GM23338 (cell line): ENCODE results near the gene ZNF841. TPM values are rescaled to one million over a fixed set of nuclear protein-coding genes. Genes with fewer than 3 reads are reported as not detected.

ENCODE experiments used
- ATAC-seq: fragments of 200-7000 bp; cut with Tn5 transposase; 3 replicates; pipeline ENCODE4 v1.9.1; 2020
- DNase-seq: peaks from one replicate; pipeline ENCODE4 v3.0.0-alpha.2; 2015; ENCODE audit warnings: low spot score
- H2AFZ ChIP-seq: fragments of 200-600 bp; sonication (generic); 2 replicates; pipeline ENCODE4 v1.8.0; 2016; ENCODE audit warnings: antibody characterized with exemption, mild to moderate bottlenecking, moderate library complexity
- H3F3A ChIP-seq: fragments of 200-600 bp; sonication (generic); replicated peaks from 2 replicates; pipeline ENCODE4 v1.8.0; 2017; ENCODE audit warnings: antibody characterized with exemption, mixed run types, low read depth
- H3K27ac ChIP-seq: fragments of 200-600 bp; sonication (generic); 2 replicates; pipeline ENCODE4 v1.6.1; 2016; ENCODE audit warnings: low read depth
- H3K27me3 ChIP-seq: fragments of 200-600 bp; sonication (generic); 2 replicates; pipeline ENCODE4 v1.8.0; 2016; ENCODE audit warnings: mild to moderate bottlenecking, mixed run types, moderate library complexity; ENCODE audit not compliant: insufficient read depth
- H3K36me3 ChIP-seq: fragments of 200-600 bp; sonication (generic); 2 replicates; pipeline ENCODE4 v1.8.0; 2016; ENCODE audit warnings: mild to moderate bottlenecking; ENCODE audit not compliant: insufficient read depth
- H3K4me1 ChIP-seq: fragments of 200-600 bp; sonication (generic); 2 replicates; pipeline ENCODE4 v1.8.0; 2016; ENCODE audit warnings: mild to moderate bottlenecking, moderate library complexity; ENCODE audit not compliant: insufficient read depth
- H3K4me2 ChIP-seq: fragments of 200-600 bp; sonication (generic); 2 replicates; pipeline ENCODE4 v1.7.1; 2017; ENCODE audit warnings: mixed run types
- H3K4me3 ChIP-seq: fragments of 200-600 bp; sonication (generic); 2 replicates; pipeline ENCODE4 v1.6.1; 2016; ENCODE audit warnings: mixed run types
- H3K79me2 ChIP-seq: fragments of 200-600 bp; sonication (generic); replicated peaks from 2 replicates; pipeline ENCODE4 v1.8.0; 2017; ENCODE audit warnings: mild to moderate bottlenecking; ENCODE audit not compliant: insufficient read depth
- H3K9me2 ChIP-seq: fragments of 200-600 bp; sonication (generic); 2 replicates; pipeline ENCODE4 v1.8.0; 2017; ENCODE audit not compliant: insufficient read depth
- H4K20me1 ChIP-seq: fragments of 200-600 bp; sonication (generic); replicated peaks from 2 replicates; pipeline ENCODE4 v1.8.0; 2017; ENCODE audit warnings: mild to moderate bottlenecking; ENCODE audit not compliant: insufficient read depth
- H3K27ac Mint-ChIP-seq: 2 replicates; pipeline ENCODE4 v1.8.0; 2020; ENCODE audit warnings: inconsistent platforms, mild to moderate bottlenecking, moderate library complexity, mixed read lengths
- H3K27me3 Mint-ChIP-seq: 3 replicates; pipeline ENCODE4 v1.8.0; 2022; ENCODE audit warnings: low read depth, mild to moderate bottlenecking, moderate library complexity, mixed read lengths, inconsistent platforms; ENCODE audit not compliant: insufficient read depth, poor library complexity
- H3K36me3 Mint-ChIP-seq: 3 replicates; pipeline ENCODE4 v1.8.0; 2021; ENCODE audit warnings: low read depth, mild to moderate bottlenecking, inconsistent platforms, moderate library complexity, mixed read lengths
- H3K4me1 Mint-ChIP-seq: 3 replicates; pipeline ENCODE4 v1.8.0; 2020; ENCODE audit warnings: mild to moderate bottlenecking, inconsistent platforms, mixed read lengths
- H3K4me3 Mint-ChIP-seq: 3 replicates; pipeline ENCODE4 v1.8.0; 2021; ENCODE audit warnings: moderate library complexity, mild to moderate bottlenecking, inconsistent platforms, mixed read lengths
- H3K9me3 Mint-ChIP-seq: 3 replicates; pipeline ENCODE4 v1.8.0; 2020; ENCODE audit warnings: moderate library complexity, mild to moderate bottlenecking, inconsistent platforms, mixed read lengths
- CREB1 ChIP-seq: fragments of 250-450 bp; sonication (Bioruptor Pico); IDR thresholded peaks from 2 replicates; pipeline ENCODE4 v1.5.0; 2020; ENCODE audit warnings: low read depth, mild to moderate bottlenecking, moderate library complexity
- EZH2 ChIP-seq: fragments of 200-600 bp; sonication (generic); IDR thresholded peaks from one replicate; pipeline ENCODE4 v1.8.0; 2017; ENCODE audit warnings: antibody characterized with exemption, mild to moderate bottlenecking, low read depth; ENCODE audit not compliant: unreplicated experiment
- EZH2phosphoT487 ChIP-seq: fragments of 200-600 bp; sonication (generic); IDR thresholded peaks from one replicate; pipeline ENCODE4 v1.8.1; 2018; ENCODE audit warnings: antibody characterized with exemption; ENCODE audit not compliant: unreplicated experiment
- JUNB ChIP-seq: IDR thresholded peaks from one replicate; pipeline ENCODE4 v1.6.1; 2016; ENCODE audit warnings: antibody characterized with exemption; ENCODE audit not compliant: unreplicated experiment
- NANOG ChIP-seq: IDR thresholded peaks from 2 replicates; pipeline ENCODE4 v1.6.1; 2016; ENCODE audit warnings: antibody characterized with exemption, borderline replicate concordance
- POLR2AphosphoS5 ChIP-seq: IDR thresholded peaks from 2 replicates; pipeline ENCODE4 v1.6.1; 2016; ENCODE audit warnings: antibody characterized with exemption, low read depth
- STAT1 ChIP-seq: IDR thresholded peaks from one replicate; pipeline ENCODE4 v1.6.1; 2016; ENCODE audit warnings: antibody characterized with exemption; ENCODE audit not compliant: unreplicated experiment
- ZNF114 ChIP-seq: fragments of 250-450 bp; sonication (Bioruptor Pico); IDR thresholded peaks from 2 replicates; pipeline ENCODE4 v1.5.0; 2020; ENCODE audit warnings: mild to moderate bottlenecking, moderate library complexity
- ZNF331 ChIP-seq: fragments of 250-450 bp; sonication (Bioruptor Pico); IDR thresholded peaks from 2 replicates; pipeline ENCODE4 v1.5.0; 2020; ENCODE audit warnings: low read depth, mild to moderate bottlenecking, moderate library complexity
- long read RNA-seq: library from polyadenylated mRNA; unstranded; transcript quantifications from one replicate; pipeline ENCODE4 v2.0.0, GENCODE V29; 2020; ENCODE audit not compliant: unreplicated experiment
- polyA plus RNA-seq: library from polyadenylated mRNA; unstranded; fragments of >200 nt; fragmentation: Nextera tagmentation; extraction: Ambion mirVana; gene quantifications from 2 replicates; pipeline ENCODE4 v1.2.1, GENCODE V29; 2016
- total RNA-seq: library from RNA; depleted of rRNA; stranded (reverse); fragments of >200 nt; shearing (Covaris generic); gene quantifications from 2 replicates; pipeline ENCODE4 v1.2.3, GENCODE V29; 2014; rRNA removed
- TF ChIP-seq, protein P1 (sequence below): IDR thresholded peaks from 2 replicates; pipeline ENCODE4 v1.6.1; 2016; ENCODE audit warnings: antibody characterized with exemption
- TF ChIP-seq, protein P2 (sequence below): fragments of 250-450 bp; sonication (Bioruptor Pico); IDR thresholded peaks from 2 replicates; pipeline ENCODE4 v1.5.0; 2020; ENCODE audit warnings: mild to moderate bottlenecking, moderate library complexity
- TF ChIP-seq, protein P3 (sequence below), 2 experiments: fragments of 200-600 bp in 1 of 2; sonication (generic) in 1 of 2; conservative IDR thresholded peaks; 2 replicates each; pipeline versions ENCODE4 v1.5.1 to v1.6.1; 2016 to 2017; ENCODE audit warnings: antibody characterized with exemption in 2 of 2, low read depth in 2 of 2, mild to moderate bottlenecking in 2 of 2, moderate library complexity in 1 of 2

The ZNF841 gene
- total RNA-seq = 12.8 and 20.0 TPM in 2 replicates
- polyA plus RNA-seq = 3.8 and 5.3 TPM in 2 replicates
- long read RNA-seq, partial matches to known transcripts = 0 of 1 reads
- long read RNA-seq, other reads (novel, unspliced or antisense) = 1 of 1 reads

DNA sequence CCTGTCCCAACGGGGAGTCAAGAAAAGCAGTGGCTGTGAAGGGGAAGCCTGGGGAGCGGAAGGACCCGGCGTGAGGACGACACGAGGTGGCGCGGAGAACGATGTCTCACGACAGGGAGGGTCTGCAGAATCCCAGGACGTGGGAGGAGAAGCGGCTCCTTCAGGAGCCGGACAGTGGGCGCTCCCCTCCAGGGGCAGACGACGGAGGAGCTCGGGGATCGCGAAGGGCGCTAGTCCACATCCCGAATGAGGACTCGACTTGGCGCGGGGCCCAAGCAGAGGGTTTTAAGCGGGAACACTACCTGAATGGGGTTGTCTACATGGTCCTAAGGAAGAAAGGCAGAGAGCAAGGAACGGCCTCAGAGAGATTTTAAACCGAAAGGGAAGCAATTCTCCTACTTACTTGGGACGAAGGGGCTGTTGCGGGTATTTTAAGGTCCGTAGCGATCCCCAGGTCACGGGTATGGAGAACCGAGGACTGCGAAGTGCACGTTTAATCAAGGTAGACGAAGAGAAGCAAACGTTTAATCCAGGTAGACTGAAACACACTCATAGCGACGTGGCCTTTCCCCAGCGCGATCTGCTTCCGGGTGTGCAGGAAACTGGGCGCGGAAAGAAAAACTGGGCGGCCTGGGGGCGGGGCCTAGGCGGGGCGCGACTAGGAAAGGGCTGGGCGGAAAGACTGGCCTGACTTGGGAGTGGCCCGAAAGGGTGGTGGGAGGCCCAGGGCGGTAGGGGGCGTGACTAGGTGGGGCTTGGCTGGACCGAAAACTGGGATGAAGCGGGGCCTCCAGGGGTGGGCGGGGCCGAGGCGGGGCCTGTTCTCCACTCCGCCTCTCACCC lies at the start of gene ZNF841:
Gene ZNF841 (minus strand): TSS at position 594 of the 843 bp plus-strand sequence. CDS start 10,964 bp downstream, outside the sequence.
- Mint-ChIP-seq H3K4me3 (peak within 1 kb of the TSS; percentile 91), H3K9me3 (peaks cover 49% of the 10 kb centered on the region), H3K4me1 (peaks cover 8% of the 10 kb centered on the region; the same call in 2 of the 3 replicates), H3K27ac (peak within 1 kb of the TSS; percentile 82), H3K27me3 (peaks cover 10% of the 10 kb centered on the region), H3K36me3 (peaks cover 46% of the 10 kb centered on the region)
- H3K27ac ChIP-seq = peak within 1 kb of the TSS; percentile 80
- peak within 1 kb of the TSS; percentile 100 for H3K4me2 ChIP-seq
- H4K20me1 ChIP-seq = peaks cover 20% of the 10 kb centered on the region
- 0 out of 2 replicates have a peak, but pooled peaks cover 3% of the 10 kb centered on the region for H3F3A ChIP-seq
- H3K9me2 ChIP-seq = no peaks in the 10 kb centered on the region
- no peaks in the 10 kb centered on the region for H3K4me1 ChIP-seq
- H3K79me2 ChIP-seq = peaks cover 49% of the 10 kb centered on the region
- H3K27me3 ChIP-seq = peaks cover 4% of the 10 kb centered on the region; the same call in 1 of the 2 replicates
- peaks cover 4% of the 10 kb centered on the region; the same call in 1 of the 2 replicates for H3K36me3 ChIP-seq
- peak within 1 kb of the TSS; percentile 94 for H3K4me3 ChIP-seq
- peak; percentile 98 for DNase-seq
- ATAC-seq = peak; percentile 99
- peak within 1 kb of the TSS; percentile 99 for H2AFZ ChIP-seq
- TF ChIP-seq, protein P1, sequence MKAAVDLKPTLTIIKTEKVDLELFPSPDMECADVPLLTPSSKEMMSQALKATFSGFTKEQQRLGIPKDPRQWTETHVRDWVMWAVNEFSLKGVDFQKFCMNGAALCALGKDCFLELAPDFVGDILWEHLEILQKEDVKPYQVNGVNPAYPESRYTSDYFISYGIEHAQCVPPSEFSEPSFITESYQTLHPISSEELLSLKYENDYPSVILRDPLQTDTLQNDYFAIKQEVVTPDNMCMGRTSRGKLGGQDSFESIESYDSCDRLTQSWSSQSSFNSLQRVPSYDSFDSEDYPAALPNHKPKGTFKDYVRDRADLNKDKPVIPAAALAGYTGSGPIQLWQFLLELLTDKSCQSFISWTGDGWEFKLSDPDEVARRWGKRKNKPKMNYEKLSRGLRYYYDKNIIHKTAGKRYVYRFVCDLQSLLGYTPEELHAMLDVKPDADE = peak; percentile 35; the same call in 1 of the 2 replicates
- TF ChIP-seq POLR2AphosphoS5 (peak; percentile 72), STAT1 (no peak), EZH2 (no peak), JUNB (no peak), NANOG (no peak), ZNF331 (CRISPR knock-in tag) (no peak), CREB1 (CRISPR knock-in tag) (no peak), EZH2phosphoT487 (no peak), ZNF114 (CRISPR knock-in tag) (no peak)
- TF ChIP-seq, protein P2, sequence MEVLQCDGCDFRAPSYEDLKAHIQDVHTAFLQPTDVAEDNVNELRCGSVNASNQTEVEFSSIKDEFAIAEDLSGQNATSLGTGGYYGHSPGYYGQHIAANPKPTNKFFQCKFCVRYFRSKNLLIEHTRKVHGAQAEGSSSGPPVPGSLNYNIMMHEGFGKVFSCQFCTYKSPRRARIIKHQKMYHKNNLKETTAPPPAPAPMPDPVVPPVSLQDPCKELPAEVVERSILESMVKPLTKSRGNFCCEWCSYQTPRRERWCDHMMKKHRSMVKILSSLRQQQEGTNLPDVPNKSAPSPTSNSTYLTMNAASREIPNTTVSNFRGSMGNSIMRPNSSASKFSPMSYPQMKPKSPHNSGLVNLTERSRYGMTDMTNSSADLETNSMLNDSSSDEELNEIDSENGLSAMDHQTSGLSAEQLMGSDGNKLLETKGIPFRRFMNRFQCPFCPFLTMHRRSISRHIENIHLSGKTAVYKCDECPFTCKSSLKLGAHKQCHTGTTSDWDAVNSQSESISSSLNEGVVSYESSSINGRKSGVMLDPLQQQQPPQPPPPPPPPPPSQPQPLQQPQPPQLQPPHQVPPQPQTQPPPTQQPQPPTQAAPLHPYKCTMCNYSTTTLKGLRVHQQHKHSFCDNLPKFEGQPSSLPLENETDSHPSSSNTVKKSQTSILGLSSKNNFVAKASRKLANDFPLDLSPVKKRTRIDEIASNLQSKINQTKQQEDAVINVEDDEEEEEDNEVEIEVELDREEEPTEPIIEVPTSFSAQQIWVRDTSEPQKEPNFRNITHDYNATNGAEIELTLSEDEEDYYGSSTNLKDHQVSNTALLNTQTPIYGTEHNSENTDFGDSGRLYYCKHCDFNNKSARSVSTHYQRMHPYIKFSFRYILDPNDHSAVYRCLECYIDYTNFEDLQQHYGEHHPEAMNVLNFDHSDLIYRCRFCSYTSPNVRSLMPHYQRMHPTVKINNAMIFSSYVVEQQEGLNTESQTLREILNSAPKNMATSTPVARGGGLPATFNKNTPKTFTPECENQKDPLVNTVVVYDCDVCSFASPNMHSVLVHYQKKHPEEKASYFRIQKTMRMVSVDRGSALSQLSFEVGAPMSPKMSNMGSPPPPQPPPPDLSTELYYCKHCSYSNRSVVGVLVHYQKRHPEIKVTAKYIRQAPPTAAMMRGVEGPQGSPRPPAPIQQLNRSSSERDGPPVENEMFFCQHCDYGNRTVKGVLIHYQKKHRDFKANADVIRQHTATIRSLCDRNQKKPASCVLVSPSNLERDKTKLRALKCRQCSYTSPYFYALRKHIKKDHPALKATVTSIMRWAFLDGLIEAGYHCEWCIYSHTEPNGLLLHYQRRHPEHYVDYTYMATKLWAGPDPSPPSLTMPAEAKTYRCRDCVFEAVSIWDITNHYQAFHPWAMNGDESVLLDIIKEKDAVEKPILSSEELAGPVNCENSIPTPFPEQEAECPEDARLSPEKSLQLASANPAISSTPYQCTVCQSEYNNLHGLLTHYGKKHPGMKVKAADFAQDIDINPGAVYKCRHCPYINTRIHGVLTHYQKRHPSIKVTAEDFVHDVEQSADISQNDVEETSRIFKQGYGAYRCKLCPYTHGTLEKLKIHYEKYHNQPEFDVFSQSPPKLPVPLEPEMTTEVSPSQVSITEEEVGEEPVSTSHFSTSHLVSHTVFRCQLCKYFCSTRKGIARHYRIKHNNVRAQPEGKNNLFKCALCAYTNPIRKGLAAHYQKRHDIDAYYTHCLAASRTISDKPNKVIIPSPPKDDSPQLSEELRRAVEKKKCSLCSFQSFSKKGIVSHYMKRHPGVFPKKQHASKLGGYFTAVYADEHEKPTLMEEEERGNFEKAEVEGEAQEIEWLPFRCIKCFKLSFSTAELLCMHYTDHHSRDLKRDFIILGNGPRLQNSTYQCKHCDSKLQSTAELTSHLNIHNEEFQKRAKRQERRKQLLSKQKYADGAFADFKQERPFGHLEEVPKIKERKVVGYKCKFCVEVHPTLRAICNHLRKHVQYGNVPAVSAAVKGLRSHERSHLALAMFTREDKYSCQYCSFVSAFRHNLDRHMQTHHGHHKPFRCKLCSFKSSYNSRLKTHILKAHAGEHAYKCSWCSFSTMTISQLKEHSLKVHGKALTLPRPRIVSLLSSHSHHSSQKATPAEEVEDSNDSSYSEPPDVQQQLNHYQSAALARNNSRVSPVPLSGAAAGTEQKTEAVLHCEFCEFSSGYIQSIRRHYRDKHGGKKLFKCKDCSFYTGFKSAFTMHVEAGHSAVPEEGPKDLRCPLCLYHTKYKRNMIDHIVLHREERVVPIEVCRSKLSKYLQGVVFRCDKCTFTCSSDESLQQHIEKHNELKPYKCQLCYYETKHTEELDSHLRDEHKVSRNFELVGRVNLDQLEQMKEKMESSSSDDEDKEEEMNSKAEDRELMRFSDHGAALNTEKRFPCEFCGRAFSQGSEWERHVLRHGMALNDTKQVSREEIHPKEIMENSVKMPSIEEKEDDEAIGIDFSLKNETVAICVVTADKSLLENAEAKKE (CRISPR knock-in tag) = no peak
- TF ChIP-seq, protein P3, sequence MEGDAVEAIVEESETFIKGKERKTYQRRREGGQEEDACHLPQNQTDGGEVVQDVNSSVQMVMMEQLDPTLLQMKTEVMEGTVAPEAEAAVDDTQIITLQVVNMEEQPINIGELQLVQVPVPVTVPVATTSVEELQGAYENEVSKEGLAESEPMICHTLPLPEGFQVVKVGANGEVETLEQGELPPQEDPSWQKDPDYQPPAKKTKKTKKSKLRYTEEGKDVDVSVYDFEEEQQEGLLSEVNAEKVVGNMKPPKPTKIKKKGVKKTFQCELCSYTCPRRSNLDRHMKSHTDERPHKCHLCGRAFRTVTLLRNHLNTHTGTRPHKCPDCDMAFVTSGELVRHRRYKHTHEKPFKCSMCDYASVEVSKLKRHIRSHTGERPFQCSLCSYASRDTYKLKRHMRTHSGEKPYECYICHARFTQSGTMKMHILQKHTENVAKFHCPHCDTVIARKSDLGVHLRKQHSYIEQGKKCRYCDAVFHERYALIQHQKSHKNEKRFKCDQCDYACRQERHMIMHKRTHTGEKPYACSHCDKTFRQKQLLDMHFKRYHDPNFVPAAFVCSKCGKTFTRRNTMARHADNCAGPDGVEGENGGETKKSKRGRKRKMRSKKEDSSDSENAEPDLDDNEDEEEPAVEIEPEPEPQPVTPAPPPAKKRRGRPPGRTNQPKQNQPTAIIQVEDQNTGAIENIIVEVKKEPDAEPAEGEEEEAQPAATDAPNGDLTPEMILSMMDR (conservative IDR thresholded peaks at IDR 0.05; ENCODE audit: low read depth in 2 of 2) = 0 out of 4 replicates have a peak, but pooled peaks of 1 of the 2 experiments have one; percentile 0
